ENCODE measurements around the gene EHMT1. TPM values are rescaled to one million over a fixed set of nuclear protein-coding genes. Genes with fewer than 3 reads are reported as not detected.

Gene EHMT1
- polyA plus RNA-seq, 1 experiment: 23.3 TPM

- TF ChIP-seq, protein P1, sequence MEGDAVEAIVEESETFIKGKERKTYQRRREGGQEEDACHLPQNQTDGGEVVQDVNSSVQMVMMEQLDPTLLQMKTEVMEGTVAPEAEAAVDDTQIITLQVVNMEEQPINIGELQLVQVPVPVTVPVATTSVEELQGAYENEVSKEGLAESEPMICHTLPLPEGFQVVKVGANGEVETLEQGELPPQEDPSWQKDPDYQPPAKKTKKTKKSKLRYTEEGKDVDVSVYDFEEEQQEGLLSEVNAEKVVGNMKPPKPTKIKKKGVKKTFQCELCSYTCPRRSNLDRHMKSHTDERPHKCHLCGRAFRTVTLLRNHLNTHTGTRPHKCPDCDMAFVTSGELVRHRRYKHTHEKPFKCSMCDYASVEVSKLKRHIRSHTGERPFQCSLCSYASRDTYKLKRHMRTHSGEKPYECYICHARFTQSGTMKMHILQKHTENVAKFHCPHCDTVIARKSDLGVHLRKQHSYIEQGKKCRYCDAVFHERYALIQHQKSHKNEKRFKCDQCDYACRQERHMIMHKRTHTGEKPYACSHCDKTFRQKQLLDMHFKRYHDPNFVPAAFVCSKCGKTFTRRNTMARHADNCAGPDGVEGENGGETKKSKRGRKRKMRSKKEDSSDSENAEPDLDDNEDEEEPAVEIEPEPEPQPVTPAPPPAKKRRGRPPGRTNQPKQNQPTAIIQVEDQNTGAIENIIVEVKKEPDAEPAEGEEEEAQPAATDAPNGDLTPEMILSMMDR (IDR thresholded peaks at IDR 0.05; ENCODE audit: insufficient read depth, low read depth, low read length): no peak
- Histone ChIP-seq H3K36me3 (ENCODE audit: control insufficient read depth, insufficient read depth, low read length) (peaks cover 38% of the 10 kb centered on the region), H3K27me3 (ENCODE audit: control insufficient read depth, insufficient read depth, low read length) (no peaks in the 10 kb centered on the region), H3K4me3 (ENCODE audit: low read depth, low read length) (no peak overlapping the region)
- POLR2A ChIA-PET: no interaction called here
- CTCF ChIA-PET: interaction anchor here (1.2 to 1.3 kb wide), 2 partner anchors 9 to 22 kb away, joined by 3 to 4 read pairs; no protein-coding TSS in a partner anchor
- DNase-seq (ENCODE audit: low read depth): no peak
These were observed 37.2 kb upstream of the EHMT1 start for GRCh38 chr9:137581361-137582285.

DNA sequence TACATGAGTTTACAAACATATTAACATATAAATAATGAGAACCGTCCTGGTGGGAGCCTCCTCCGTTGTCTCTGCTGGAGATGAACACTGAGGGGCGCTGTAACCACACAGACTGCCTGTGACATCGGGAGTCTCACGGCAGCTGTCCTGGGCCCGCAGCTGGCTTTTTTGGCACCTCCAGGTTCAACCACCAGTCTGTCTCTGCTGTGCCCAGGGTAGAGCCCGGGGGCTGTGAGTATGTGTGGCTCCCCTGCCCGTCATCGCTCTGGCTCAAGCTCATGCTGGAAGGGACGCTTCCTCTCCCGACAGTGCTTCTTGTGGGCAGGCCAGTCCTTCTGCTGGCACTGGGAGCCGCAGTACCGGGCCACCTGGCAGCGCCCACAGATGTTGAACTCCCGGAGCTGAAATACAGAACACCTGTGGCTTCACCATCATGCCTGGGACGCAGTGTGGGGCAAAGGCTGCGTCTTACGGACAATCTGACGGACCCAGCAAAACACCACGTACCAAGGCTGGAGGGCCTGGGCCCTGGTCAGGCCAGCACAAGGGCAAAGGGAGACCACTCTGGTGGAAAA is 36.4 kb upstream of the EHMT1 start:
- TF ChIP-seq, protein P1 (IDR thresholded peaks at IDR 0.05; ENCODE audit: insufficient read depth, low read depth, low read length): peak; percentile 12; the same call in 1 of the 2 replicates

DNA sequence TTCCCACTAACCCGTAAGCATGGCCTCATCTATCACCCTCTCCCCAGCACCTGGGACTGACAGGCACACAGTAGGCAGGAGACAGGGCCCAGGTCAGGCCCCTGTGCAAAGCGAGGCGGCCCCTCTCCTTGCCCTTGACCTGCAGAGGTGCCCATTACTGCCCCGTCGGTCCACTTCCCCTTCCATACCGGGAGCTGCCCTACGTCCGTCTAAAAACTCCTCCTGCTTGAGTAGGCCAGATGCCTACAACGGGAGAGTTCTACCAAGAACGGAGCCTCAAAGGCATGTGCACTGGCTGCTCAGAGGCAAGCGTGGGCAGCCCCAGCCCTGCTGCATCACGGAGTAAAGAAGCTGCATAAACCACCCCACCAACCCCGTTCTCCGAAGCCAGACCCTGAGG is 35.5 kb upstream of the EHMT1 start:
- Histone ChIP-seq H3K36me3 (ENCODE audit: control insufficient read depth, insufficient read depth, low read length) (peaks cover 50% of the 10 kb centered on the region), H3K4me3 (ENCODE audit: low read depth, low read length) (no peak overlapping the region), H3K27me3 (ENCODE audit: control insufficient read depth, insufficient read depth, low read length) (no peaks in the 10 kb centered on the region)
- ChIA-PET CTCF (no interaction called here), POLR2A (no interaction called here)
- no peak for DNase-seq (ENCODE audit: low read depth)
- TF ChIP-seq, protein P1 (IDR thresholded peaks at IDR 0.05; ENCODE audit: insufficient read depth, low read depth, low read length): no peak

More for the DNA sequence above, 36.4 kb upstream of the EHMT1 start:
- Histone ChIP-seq H3K4me3 (ENCODE audit: low read depth, low read length) (no peak overlapping the region), H3K36me3 (ENCODE audit: control insufficient read depth, insufficient read depth, low read length) (peaks cover 42% of the 10 kb centered on the region), H3K27me3 (ENCODE audit: control insufficient read depth, insufficient read depth, low read length) (no peaks in the 10 kb centered on the region)
- CTCF ChIA-PET: interaction anchor here (1.2 to 1.3 kb wide), 2 partner anchors 10 to 21 kb away, joined by 3 to 4 read pairs; no protein-coding TSS in a partner anchor
- DNase-seq (ENCODE audit: low read depth): no peak
- POLR2A ChIA-PET: no interaction called here

DNA sequence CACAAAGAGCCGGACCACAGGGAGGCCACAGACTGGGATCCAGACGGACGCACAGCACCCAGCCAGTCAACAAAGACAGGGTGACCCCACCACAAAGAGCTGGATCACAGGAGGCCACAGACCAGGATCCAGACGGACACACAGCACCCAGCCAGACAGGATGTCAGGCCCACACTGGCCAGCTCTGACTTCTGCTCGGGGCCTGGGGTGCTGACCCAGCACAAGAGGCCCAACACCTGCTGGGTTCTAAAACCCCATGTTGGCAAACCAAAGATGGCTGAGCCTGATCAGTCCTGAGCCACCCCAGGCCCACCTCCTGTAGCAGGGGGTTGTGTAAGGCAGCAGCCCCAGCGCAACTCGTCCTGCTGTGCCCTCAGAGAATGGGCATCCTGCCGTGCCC is 34.8 kb upstream of the EHMT1 start:
- CTCF ChIA-PET: no interaction called here
- Histone ChIP-seq H3K4me3 (ENCODE audit: low read depth, low read length) (no peak overlapping the region), H3K27me3 (ENCODE audit: control insufficient read depth, insufficient read depth, low read length) (no peaks in the 10 kb centered on the region), H3K36me3 (ENCODE audit: control insufficient read depth, insufficient read depth, low read length) (peaks cover 51% of the 10 kb centered on the region)
- POLR2A ChIA-PET: no interaction called here
- TF ChIP-seq, protein P1 (IDR thresholded peaks at IDR 0.05; ENCODE audit: insufficient read depth, low read depth, low read length): no peak
- no peak for DNase-seq (ENCODE audit: low read depth)

- POLR2A ChIA-PET: no interaction called here
- DNase-seq (ENCODE audit: low read depth): no peak
- CTCF ChIA-PET: interaction anchor here (1.3 to 2.6 kb wide), 2 partner anchors 8 to 14 kb away, joined by 4 to 26 read pairs; partner anchors contain the start of gene DPH7
- TF ChIP-seq, protein P1 (IDR thresholded peaks at IDR 0.05; ENCODE audit: insufficient read depth, low read depth, low read length): no peak
- Histone ChIP-seq H3K4me3 (ENCODE audit: low read depth, low read length) (no peak overlapping the region), H3K36me3 (ENCODE audit: control insufficient read depth, insufficient read depth, low read length) (peaks cover 37% of the 10 kb centered on the region), H3K27me3 (ENCODE audit: control insufficient read depth, insufficient read depth, low read length) (no peaks in the 10 kb centered on the region)
These were observed 32.0 kb upstream of the EHMT1 start for GRCh38 chr9:137586854-137587253.
